ENCODE measurements around the gene TBC1D22A.

The TBC1D22A gene

DNA sequence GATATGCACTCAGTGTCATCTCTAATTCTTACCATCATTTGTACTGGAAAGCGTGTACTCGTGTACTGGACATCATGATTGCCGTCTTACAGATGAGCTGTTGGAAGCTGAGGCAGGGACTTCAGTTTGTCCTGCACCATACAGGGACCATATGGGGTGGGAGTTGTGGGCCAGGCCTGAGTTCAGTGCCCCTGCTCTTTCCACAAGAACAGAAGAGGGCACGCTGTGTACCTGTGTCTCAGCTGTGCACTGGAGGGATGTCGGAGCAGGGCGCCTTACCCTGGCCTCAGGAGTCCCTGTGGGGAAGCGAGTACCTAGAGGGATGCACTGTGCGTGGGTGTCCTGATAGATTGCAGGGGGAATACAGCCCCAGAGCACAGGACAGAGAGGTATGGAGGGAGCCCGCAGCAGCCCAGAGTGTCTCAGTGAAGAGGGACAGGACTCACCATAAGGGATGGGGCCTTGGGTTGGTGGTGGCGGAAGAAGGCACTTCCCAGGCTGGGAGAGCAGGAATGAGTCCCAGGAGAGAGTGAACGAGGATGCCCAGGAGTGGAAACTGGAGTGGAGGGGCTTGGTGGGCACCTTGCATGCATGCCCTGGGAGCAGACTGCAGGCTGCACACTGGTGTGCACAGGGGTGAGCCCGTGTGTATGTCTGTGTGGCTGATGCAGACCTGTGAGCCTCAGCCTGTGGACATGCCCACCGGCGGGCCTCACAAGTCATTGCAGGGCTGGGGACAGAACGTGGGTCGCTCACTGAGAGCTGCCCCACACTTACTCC lies 329.7 kb downstream of the TBC1D22A start:
- no peak for DNase-seq

DNA sequence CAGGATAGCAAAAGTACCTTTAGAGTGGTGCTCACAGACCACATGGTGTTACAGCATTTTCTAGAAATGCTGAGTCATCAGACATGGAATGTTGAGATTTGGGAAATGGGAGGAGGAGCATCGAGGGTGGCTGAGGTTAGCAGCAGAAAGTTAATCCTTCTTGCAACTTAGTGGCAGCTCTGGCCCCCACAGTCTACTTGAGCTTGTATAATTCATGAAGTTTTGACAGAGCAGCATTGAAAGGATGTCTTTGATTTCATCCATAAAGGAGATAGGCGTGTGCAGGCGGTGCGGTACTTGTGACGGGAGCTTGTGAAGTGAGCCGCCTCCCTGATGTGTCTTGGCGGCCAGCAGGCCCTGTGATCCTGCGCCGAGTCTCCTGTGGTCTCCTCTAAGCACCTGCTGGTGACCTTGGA lies 330.5 kb downstream of the TBC1D22A start:
- no peak for DNase-seq

DNA sequence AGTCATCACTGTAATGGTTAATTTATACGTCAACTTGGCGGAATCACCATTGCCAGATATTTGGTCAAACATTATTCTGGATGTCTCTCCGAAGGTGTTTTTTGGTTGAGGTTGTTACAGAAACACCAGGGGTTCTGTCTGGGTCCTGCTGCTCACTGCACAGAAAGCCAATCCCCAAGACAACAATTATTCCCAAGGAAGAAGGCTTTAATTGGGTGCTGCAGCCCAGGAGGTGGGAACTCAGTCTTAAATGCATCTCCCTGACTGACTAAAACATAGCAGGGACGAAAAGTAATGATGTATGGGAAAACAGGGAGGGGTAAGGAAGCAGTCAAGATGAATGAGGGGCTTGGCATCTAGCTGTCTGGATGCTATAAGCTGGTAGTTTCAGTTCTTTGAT lies 331.3 kb downstream of the TBC1D22A start:
- no peak for DNase-seq

- no peak for DNase-seq
Observed at GRCh38 chr22:47094861-47095330, 332.4 kb downstream of the TBC1D22A start.

- no peak for DNase-seq
Observed at GRCh38 chr22:47095395-47096122, 333.1 kb downstream of the TBC1D22A start.

DNA sequence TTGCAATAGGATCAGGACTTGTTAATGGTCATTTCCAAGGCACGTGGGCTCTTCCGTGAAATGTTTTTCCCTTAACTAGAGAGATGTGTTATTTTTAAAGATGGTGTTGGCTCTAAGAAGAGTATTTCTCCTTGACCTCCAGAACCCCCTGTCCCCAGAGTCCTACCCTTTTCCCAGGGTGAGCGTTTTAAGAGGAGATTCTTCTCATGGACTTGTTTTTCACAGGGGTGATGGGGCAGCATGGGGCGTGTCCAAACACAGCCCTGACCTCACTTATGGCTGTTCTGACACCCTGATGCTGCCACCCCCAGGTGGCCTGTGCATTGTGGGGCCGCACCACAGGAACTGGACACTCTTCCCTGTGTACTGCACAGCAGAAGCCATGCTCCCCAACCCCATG lies 335.7 kb downstream of the TBC1D22A start:
- no peak for DNase-seq

DNA sequence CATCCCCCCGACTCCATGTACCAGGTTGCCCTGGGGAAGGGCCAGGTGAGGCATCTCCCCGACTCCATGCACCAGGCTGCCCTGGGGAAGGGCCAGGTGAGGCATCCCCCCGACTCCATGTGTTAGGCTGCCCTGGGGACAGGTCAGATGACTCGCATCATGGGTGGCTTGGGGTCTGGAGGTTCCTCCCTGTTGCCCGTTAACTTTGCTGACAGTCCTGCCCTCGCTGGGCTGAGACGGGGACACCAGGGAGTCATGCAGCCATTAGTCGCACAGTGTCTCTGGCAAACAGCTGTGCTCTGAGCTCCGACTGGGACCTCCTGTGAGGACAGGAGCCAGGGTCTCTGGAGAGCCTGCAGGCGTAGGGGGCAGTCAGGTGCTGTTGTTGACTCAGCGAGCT lies 336.1 kb downstream of the TBC1D22A start:
- no peak for DNase-seq

- no peak for DNase-seq
Observed at GRCh38 chr22:47100019-47100418, 337.6 kb downstream of the TBC1D22A start.

GRCh38 chr22:47100646-47101200 lies 338.3 kb downstream of the TBC1D22A start:
- no peak for DNase-seq

DNA sequence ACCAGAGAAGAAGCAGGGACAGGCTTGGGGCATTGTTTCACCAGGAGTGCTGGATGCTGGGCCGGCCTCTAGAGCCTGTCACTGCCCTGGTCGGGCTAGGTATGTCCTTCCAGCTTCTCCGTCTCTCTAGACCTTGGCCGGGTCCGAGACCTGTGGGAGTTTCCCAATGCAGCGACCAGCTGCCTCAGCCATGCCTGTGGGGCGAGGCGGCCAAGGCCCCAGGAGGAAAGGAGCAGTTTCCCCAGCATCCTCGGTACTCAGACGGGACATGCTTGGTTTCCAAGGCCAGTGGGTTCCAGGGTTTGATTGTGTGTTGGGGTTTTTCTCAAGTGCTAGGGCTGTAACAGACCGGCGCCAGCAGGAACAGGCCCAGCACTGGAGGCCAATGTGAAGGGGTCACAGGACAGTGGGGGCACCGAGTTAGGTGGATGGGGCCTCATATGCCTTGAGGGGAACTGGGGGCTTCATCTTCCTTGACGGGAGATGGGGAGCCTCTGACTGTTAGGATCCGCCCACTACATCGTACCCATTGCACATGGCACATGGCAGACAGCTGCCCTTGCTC lies 339.0 kb downstream of the TBC1D22A start:
- DNase-seq: no peak

DNA sequence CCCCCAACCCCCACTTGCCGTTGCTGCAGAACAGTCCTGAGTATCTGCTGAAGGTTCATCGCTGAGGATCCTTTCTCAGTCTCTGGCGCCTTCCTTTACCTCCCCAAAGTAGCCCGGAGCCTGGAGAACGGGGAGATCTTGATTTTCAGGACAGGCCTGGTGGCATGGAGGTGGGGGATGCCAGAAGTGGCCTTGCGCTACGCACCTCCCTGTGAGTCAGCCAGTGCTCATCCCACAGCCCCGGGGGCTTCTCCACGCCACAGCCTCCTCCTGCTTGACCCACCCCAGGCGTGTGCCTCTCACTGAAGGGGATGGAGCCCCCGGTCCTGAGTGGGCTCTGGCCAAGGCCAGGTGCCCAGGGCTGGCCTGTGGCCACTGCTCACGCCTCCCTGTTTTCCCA lies 339.6 kb downstream of the TBC1D22A start:
- DNase-seq: no peak

GRCh38 chr22:47102648-47103047 lies 340.2 kb downstream of the TBC1D22A start:
- no peak for DNase-seq

- no peak for DNase-seq
Observed at GRCh38 chr22:47105085-47105484, 342.6 kb downstream of the TBC1D22A start.

- DNase-seq: no peak
Observed at GRCh38 chr22:47106806-47107205, 344.4 kb downstream of the TBC1D22A start.

- DNase-seq: no peak
Observed at GRCh38 chr22:47107431-47107830, 345.0 kb downstream of the TBC1D22A start.

DNA sequence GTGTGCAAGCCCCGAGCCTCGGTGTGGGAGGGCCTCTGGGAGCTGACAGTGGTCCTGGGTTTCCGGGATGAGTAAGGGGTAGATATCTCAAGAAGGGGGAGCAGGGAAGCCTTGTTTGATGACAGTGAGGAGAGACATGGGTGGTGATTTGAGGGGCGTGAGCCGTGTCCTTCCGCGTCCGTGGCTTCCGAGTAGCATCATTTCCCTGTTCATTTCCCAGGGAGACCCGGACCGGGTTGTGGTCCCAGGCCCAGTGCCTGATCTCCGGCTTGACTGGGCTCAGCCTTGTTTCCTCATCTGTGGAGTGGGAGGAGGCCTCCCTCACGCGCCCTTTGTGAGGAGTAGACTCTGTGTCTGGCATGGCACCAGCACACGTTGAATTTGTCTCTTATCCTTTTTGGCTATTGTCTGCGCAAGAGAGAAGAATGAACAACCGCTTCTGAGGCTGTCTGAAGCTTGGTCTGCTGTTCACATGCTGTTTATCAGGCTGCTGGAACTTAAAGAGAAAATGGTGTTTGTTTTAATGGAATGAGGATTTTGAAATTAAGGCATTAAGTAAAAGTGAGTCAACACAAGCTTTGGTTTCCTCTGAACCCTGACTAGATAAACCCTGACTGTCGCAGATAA lies 348.5 kb downstream of the TBC1D22A start:
- no peak for DNase-seq

DNA sequence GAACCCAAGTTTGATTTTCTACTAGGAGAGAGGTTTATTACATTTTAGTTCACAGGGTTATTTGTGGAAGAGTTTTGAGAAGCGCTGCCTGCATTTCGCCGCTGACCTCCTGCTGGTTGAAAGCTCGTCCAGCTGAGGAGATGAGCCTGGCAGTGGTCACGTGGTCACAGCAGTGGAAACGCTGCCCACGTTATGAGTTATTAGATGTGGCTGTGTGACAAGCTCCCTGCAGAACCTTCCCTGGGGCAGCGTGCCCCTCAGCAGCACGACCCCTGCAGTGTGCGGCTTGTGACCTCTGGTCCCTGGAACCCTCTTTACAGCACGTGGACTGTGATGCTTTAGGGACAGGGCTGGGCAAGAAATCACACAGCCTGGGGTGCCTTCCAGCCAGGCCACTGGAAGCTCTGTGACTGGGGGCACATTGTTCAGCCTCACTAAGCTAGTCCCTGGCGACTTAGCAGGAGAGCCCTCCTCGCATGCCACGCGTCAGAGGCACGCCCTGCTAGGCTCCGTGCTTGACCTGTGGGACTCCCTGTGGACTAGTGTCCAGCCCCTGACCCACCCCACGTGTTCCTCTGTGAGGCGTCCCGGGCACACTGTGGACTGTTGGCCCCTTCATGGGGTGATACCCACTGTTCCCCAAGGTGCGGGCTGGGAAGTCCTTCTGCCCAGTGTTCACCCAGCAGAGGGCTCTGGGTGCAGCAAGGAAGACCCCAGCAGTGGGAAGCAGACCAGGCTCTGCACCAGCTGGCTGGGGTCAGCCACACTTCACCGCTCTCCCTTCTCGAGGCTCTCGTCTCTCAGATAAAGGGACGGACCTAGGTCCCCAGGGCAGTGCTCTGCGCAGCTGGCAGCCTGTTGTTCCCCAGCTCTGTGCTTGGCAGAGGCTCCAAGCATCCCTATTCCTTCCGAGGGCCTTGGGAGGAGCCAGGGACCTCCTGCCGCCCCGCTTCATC lies 349.5 kb downstream of the TBC1D22A start:
- DNase-seq: no peak

GRCh38 chr22:47112582-47112965 lies 350.1 kb downstream of the TBC1D22A start:
- DNase-seq: no peak

GRCh38 chr22:47112994-47113852 lies 350.8 kb downstream of the TBC1D22A start:
- peak; percentile 7 for DNase-seq

DNA sequence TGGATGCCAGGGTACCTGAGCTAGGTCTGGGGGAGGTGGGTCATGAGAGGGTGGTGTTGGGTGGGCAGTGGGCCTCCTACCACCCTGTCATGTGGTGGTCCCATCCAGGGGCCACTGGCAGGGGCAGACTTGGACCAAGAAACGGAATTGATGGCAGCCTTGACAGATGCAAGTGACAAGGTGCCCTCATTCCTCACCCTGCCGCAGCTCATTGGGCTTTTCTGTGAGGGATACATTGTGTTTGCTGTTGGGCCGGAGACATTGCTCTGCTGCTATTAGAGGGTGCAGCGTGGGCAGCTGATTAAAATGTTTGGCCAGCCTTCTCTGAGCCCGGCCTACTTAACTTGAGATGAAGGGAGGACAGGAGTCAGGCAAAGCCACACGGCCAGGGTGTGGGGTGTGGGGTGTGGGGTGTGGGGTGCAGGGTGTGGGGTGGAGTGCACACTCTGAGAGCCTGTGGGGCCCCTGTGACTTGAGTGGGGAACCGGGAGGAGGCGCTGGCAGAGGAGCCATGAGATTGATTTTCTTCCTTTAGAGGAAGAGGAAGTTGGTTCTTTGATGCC lies 351.5 kb downstream of the TBC1D22A start:
- no peak for DNase-seq

Data from inflammatory macrophage treated with lipopolysaccharide for 4 hours (primary cell).